Erythroblast (primary cell): Measurements from ENCODE around the gene ANO1.

Experiments used
- DNase-seq, 2 experiments: peaks; one replicate each; lab custom pipeline; 2025; lab: John Stamatoyannopoulos, UW
- GATA1 ChIP-seq: IDR thresholded peaks from 2 replicates; pipeline ENCODE4 v1.6.1; 2011; ENCODE audit warnings: low read depth, mild to moderate bottlenecking, control low read depth, low read length, moderate library complexity
- POLR2A ChIP-seq: IDR thresholded peaks from 2 replicates; pipeline ENCODE4 v1.6.1; 2011; ENCODE audit warnings: mild to moderate bottlenecking, low read length

Gene ANO1

DNA sequence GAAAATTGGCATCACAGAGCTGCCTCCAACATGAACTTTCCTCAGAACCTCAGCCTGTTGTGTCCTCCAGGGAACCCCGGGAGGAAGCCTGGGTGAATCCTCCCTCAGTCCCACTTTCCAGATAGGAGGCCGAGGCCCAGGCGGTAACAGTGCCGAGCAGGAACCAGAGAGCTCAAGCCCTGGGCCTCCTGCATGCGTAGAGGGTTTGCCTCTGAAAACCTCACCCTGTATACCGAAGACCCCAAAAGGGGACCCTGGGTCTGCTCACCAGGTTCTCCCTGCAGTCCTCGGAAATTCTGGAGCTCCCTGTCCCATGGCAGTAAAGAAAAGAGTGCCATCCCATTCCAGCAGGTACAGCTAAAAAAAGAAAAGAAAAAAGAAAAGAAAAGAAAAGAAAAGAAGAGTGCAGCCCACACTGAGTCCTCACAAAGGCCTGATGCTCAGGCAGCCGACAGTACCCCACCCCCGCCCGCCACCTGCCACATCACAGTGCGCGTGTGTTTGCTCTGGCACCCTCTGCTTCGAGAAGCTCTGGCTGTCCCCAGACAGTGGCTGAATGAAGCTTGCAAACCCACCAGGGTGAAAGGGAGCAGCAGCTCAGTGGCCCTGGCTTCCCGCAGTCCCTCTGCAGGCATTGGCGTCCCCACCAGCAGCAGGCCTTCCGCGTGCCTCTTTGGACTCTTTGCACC is 96.6 kb downstream of the ANO1 start:
- TF ChIP-seq GATA1 (no peak), POLR2A (no peak)
- no peak for DNase-seq

DNA sequence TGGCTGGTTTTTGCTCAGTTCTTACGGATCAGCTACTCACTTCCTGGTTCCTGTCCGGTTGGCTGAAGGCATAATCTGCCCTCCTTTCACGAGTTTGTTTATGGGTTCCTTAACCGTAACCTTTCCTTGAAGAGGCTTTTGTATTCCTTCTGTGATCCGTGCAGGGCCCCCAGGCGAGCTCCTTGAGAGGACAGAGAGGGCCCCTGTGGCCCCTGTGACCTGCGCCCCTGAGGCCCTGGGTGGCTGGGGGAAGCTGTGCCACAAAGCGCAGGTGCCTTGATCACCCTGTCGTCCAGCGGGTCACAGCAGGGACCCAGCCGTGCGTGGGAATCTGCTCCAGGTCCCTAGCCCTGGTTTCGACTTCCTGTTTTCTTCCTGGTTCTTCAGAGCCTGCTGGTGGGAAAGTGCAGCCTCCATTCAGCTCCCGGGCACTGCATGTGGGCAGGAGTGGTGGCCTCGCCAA is 97.2 kb downstream of the ANO1 start:
- TF ChIP-seq GATA1 (no peak), POLR2A (no peak)
- DNase-seq, result no peak

DNA sequence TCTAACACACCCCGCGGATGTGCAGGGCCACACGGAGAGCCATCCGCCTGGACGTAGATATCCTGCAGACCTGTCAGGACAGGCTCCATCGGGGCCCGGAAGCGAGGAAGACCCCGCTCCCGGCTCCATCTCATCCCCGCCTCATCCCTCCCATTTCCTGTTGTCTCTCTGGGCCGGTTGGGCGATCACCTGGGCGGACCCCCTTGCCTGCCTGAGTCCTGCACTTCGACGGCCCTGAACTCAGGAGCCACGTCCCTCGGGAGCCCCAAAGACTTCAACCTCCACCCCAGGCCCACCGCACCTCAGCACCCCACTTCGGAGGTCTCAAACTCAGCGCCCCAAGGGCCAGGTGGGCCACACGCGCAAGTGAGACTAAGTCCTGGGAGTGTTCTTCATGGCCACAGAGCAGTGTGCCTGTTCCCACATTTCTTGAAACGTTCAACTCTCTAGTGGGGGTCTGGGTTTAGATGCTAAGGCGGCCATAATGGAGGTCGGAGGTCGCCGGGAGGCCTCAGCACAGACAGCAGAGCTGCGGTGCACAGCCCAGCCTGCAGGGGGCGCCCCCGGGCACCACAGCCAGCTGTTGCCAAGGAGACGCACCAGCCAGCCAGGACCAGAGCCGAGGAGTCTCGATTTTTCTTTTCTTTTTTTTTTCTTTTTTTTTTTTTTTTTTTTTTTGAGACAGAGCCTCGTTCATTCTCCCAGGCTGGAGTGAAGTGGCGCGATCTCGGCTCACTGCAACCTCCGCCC is 99.0 kb downstream of the ANO1 start:
- peak; percentile 71 to 82 for DNase-seq
- TF ChIP-seq POLR2A, result no peak
- TF ChIP-seq GATA1, result no peak

DNA sequence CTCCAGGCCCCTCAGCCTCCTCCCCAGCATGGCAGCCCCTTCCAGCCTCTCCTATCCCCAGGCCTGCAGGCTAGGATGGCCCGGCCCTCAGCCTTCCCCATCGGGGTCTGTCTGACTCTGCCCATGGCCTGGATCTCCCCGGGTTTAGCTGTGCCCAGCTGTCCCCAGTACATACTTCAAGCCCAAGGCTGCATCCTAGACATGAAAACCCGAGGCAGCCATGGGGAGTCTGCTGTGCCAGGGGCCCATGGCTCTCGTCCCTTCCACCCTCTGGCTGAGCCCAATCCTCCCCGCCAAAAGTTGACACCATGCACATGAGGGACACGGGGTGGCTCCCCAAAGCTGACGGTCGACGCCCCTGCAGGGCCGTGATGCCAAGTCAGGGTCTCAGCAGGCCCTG is 102.8 kb downstream of the ANO1 start:
- no peak for TF ChIP-seq POLR2A
- TF ChIP-seq GATA1, result no peak
- DNase-seq, result no peak

GRCh38 chr11:70182266-70182665 is 104.1 kb downstream of the ANO1 start:
- TF ChIP-seq POLR2A (no peak), GATA1 (no peak)
- no peak for DNase-seq

GRCh38 chr11:70183032-70183431 is 104.9 kb downstream of the ANO1 start:
- no peak for DNase-seq
- TF ChIP-seq POLR2A (no peak), GATA1 (no peak)

GRCh38 chr11:70183483-70184176 is 105.5 kb downstream of the ANO1 start:
- TF ChIP-seq POLR2A (no peak), GATA1 (no peak)
- DNase-seq, result no peak

DNA sequence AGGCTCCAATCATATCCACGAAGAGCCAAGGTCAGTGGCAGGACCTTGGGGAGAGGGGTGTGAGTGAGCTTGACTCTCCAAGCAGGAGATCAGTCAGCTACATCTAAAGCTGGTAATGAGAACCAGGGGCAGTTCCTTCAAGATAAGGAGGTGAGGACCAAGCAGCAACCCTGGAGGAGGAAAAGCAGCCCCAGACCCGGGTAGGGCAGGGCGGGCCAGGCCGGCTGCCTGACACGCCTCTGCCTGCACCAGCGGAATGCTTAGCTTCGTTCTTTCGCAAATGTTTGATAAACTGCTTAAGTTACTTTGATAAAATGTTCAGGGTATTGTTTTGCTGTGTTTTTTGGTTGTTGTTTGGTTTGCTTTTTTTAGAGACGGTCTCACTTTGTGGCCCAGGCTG is 106.3 kb downstream of the ANO1 start:
- no peak for TF ChIP-seq GATA1
- no peak for TF ChIP-seq POLR2A
- DNase-seq, result no peak

GRCh38 chr11:70185348-70186055 is 107.4 kb downstream of the ANO1 start:
- TF ChIP-seq POLR2A (no peak), GATA1 (no peak)
- DNase-seq, result no peak

DNA sequence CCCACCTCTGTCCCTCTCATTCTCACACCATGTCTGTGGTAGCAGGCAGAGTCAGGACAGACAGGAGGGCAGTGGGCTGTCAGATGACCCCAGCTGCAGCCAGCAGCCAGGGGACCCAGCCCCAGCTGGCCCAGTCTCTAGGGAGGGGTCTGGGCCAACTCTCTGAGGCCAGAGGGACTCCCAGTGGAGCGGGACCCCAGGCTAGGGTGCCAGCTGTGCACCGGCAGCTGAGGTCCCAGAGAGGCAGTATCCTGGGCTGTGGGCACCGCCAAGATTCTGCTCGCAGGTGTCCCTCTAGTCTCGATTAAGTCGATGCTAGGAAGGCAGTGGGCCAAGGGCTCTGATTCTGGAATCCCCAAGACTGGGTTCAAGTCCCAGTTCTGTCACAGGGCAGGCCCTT is 108.3 kb downstream of the ANO1 start:
- DNase-seq, result no peak
- no peak for TF ChIP-seq GATA1
- no peak for TF ChIP-seq POLR2A

DNA sequence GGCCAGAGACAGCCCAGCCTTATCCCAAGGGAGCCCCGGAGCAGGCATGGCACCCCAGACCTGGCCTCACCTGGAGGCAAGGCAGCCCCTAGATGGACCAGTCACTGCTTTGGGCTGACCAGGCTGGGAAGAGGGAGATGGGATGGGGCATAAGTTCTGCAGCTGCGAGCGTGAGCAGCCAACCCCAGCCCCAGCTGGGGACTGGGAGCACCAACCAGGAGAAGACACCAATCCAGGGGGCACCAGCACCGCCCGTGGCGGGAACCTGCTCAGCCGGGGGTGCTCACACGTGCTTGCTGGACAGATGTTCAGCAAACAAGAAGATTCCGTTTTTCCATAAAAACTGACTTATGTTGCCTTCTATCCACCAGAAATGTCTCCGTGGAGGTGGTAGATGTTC is 108.8 kb downstream of the ANO1 start:
- no peak for DNase-seq
- TF ChIP-seq POLR2A (no peak), GATA1 (no peak)

DNA sequence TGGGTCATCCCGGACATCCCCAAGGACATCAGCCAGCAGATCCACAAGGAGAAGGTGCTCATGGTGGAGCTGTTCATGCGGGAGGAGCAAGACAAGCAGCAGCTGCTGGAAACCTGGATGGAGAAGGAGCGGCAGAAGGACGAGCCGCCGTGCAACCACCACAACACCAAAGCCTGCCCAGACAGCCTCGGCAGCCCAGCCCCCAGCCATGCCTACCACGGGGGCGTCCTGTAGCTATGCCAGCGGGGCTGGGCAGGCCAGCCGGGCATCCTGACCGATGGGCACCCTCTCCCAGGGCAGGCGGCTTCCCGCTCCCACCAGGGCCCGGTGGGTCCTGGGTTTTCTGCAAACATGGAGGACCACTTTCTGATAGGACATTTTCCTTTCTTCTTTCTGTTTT is 109.7 kb downstream of the ANO1 start:
- TF ChIP-seq POLR2A (no peak), GATA1 (no peak)

DNA sequence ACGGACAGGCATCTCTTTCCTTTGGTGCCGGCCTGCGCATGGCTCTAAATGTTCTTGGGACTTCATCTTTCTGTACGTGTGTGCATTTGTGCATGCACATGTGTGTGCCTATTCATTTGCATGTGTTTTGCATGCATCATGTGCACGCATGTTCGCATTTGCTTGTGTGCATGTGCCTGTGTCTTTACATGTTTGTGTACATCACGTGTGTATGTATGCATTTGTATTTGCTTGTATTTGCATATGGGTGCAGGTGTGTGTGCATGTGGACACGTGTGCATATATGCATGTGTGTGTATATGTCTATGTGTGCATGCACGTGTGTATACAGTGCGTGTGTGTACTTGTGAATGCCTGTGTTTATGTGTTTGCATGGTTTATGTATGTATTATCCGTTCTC is 111.5 kb downstream of the ANO1 start:
- DNase-seq, result no peak
- TF ChIP-seq GATA1, result no peak
- no peak for TF ChIP-seq POLR2A

More for the DNA sequence above, 109.7 kb downstream of the ANO1 start:
- DNase-seq, result no peak

- peak; percentile 72 to 85 for DNase-seq
- TF ChIP-seq POLR2A, result no peak
Measured at GRCh38 chr11:70191495-70192140, 113.5 kb downstream of the ANO1 start.
